ENCODE data around the gene NABP1. TPM values are rescaled to one million over a fixed set of nuclear protein-coding genes. Genes with fewer than 3 reads are reported as not detected.

The NABP1 gene
- total RNA-seq, 1 donor from 2014 or later, result 8.9 TPM

- H3K27me3 Mint-ChIP-seq (ENCODE audit: low read depth), result peaks cover 7% of the 10 kb centered on the region
- TF ChIP-seq CTCF (conservative IDR thresholded peaks at IDR 0.05), result no peak
- H3K27ac Mint-ChIP-seq (ENCODE audit: unreplicated experiment), result no peak overlapping the region
- H3K36me3 Mint-ChIP-seq (ENCODE audit: low read depth), result peaks cover 6% of the 10 kb centered on the region
- peaks cover 39% of the 10 kb centered on the region for H3K4me1 Mint-ChIP-seq
- DNase-seq (ENCODE audit: low read depth, low spot score), result no peak
- H3K9me3 Mint-ChIP-seq, result no peaks in the 10 kb centered on the region
- H3K4me3 Mint-ChIP-seq, result peak overlapping the region; percentile 78
Observed at GRCh38 chr2:191679818-191680600, 2.1 kb downstream of the NABP1 start.

DNA sequence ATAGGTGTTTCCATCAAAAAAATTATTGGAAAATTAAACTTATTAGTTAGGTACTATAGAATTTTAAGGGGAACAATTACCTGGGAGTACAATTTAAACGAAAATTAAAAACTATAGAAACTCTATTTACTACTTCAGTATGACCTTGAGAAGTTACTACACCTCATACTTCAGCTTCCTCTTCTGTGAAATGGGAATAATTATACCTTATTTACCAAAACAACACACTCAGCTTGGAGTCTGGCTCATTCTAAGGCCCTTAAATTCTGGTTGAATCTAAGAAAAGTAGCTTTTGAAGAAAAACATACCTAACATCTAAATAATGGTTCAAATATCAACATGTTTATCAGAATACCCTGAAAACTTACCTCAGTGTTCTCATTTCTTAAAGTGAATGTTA lies 2.7 kb downstream of the NABP1 start:
- peaks cover 38% of the 10 kb centered on the region for H3K4me1 Mint-ChIP-seq
- peak overlapping the region; percentile 78 for H3K4me3 Mint-ChIP-seq
- H3K36me3 Mint-ChIP-seq (ENCODE audit: low read depth), result peaks cover 8% of the 10 kb centered on the region
- no peak for DNase-seq (ENCODE audit: low read depth, low spot score)
- H3K27ac Mint-ChIP-seq (ENCODE audit: unreplicated experiment), result no peak overlapping the region
- no peak for TF ChIP-seq CTCF (conservative IDR thresholded peaks at IDR 0.05)
- no peaks in the 10 kb centered on the region for H3K9me3 Mint-ChIP-seq
- peaks cover 7% of the 10 kb centered on the region for H3K27me3 Mint-ChIP-seq (ENCODE audit: low read depth)

- Mint-ChIP-seq H3K27ac (ENCODE audit: unreplicated experiment) (no peak overlapping the region), H3K36me3 (ENCODE audit: low read depth) (peaks cover 8% of the 10 kb centered on the region), H3K4me1 (peaks cover 29% of the 10 kb centered on the region), H3K9me3 (no peaks in the 10 kb centered on the region), H3K27me3 (ENCODE audit: low read depth) (peaks cover 2% of the 10 kb centered on the region), H3K4me3 (peak overlapping the region; percentile 34)
- TF ChIP-seq CTCF (conservative IDR thresholded peaks at IDR 0.05), result no peak
- no peak for DNase-seq (ENCODE audit: low read depth, low spot score)
Observed at GRCh38 chr2:191682126-191682525, 4.2 kb downstream of the NABP1 start.

DNA sequence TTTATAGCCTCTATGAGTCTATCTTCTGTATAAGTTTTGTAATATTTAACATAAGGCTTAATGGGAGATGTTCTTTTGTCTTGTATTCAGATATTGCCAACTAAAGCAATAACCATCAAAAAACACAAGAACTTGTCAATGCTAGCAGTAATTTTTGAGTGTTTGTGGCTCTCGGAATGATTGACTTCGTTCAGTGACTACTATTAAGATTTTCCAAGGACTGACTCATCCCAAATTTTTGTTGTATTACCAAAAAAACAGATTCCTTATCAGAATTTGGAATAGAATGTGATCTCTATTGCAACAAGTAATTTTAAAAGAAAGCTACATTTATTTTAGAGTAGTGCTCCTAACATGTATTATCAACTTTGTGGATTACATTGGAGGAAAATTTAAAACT lies 8.1 kb downstream of the NABP1 start:
- Mint-ChIP-seq H3K27me3 (ENCODE audit: low read depth) (no peaks in the 10 kb centered on the region), H3K27ac (ENCODE audit: unreplicated experiment) (no peak overlapping the region), H3K9me3 (no peaks in the 10 kb centered on the region), H3K4me1 (peaks cover 15% of the 10 kb centered on the region), H3K4me3 (no peak overlapping the region), H3K36me3 (ENCODE audit: low read depth) (peaks cover 8% of the 10 kb centered on the region)
- DNase-seq (ENCODE audit: low read depth, low spot score), result no peak
- TF ChIP-seq CTCF (conservative IDR thresholded peaks at IDR 0.05), result no peak

DNA sequence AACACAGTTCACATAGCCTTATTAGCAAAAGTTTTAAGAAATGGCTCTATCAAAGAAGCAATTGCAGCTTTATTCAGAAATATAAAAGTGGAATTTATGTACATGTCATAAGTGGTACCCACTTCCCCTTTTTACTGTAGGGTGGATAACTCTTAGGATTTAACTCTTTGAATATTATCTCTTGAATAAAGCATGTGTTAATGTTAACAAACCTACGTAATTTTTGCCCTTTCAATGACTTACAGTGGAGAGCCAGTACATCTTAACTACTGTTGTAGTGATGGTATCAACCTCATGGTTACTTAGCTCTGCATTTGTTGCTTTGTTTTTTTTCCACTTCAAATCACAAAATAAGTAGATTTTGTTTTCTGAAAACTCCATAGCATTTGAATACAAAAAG lies 8.8 kb downstream of the NABP1 start:
- no peaks in the 10 kb centered on the region for H3K9me3 Mint-ChIP-seq
- H3K36me3 Mint-ChIP-seq (ENCODE audit: low read depth), result peaks cover 8% of the 10 kb centered on the region
- no peaks in the 10 kb centered on the region for H3K27me3 Mint-ChIP-seq (ENCODE audit: low read depth)
- no peak overlapping the region for H3K4me3 Mint-ChIP-seq
- no peak for TF ChIP-seq CTCF (conservative IDR thresholded peaks at IDR 0.05)
- DNase-seq (ENCODE audit: low read depth, low spot score), result no peak
- H3K27ac Mint-ChIP-seq (ENCODE audit: unreplicated experiment), result no peak overlapping the region
- H3K4me1 Mint-ChIP-seq, result peaks cover 15% of the 10 kb centered on the region
